HG02759 (cell line): ENCODE data around the gene ART1.
"Not testable (repeated sequence)": the region's sequence is repeated elsewhere in the genome, so short reads cannot be mapped to it uniquely, and the experiment has no call there.

Source experiments
- ATAC-seq: cut with Tn5 transposase; IDR thresholded peaks from one replicate; pipeline ENCODE4 v1.9.1; 2021; ENCODE audit warnings: mild to moderate bottlenecking, moderate library complexity; ENCODE audit not compliant: unreplicated experiment

ART1 gene

DNA sequence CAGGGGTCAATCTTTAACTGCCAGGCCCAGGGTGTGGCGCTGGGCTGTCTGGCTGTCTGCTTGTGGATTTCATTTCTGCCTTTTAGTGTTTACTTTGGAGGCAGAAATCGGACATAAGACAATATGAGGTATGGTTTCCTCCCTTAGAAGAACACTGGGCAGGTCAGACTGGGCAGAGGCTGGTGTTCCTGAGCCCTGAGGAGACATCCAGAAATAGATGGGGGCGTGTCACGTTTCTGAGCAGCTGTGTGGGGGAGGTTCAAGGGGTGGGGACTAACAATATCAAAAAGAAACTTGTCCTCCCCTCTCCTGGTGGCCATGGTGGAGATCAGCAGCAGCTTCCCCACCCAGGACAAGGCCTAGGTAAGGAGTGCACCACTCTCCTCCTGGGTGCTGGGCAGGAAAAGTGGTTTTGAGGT is at the start of gene ART1:
Gene ART1 (plus strand): TSS at position 312 of the 419 bp plus-strand sequence. CDS start 14,086 bp downstream, outside the sequence.
- no peak for ATAC-seq

DNA sequence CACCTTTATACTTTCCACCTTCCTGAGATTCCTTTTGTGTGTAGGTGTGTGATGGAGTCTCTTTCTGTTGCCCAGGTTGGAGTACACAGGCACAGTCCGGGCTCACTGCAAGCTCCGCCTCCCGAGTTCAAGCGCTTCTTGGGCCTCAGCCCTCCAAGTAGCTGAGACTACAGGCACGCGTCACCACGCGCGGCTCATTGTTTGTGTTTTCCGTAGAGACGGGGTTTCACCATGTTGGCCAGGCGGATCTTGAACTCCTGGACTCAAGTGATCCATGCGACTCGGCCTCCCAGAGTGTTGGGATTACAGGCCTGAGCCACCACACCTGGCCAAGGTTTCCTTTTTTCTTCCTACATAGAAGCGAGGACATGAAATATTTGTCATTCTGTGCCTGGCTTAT is 47.2 kb upstream of the ART1 start:
- ATAC-seq, result not testable (repeated sequence)

DNA sequence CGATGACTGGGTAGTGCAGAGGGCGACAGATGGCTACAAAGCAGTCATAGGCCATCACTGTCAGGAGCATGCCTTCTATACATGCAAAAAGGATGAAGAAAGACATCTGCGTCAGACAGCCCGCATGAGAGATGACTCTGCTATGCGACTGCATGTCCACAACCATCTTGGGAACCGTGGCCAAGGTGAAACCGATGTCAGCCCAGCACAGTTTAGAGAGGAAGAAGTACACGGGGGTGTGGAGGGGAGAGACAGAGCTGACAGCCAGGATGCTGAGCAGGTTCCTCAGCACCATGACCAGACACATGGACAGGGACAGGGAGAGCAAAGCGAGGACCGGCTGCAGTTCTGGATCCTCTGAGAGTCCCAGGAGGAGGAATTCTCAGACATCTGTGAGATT is 44.7 kb upstream of the ART1 start:
- ATAC-seq, result not testable (repeated sequence)

GRCh38 chr11:3604167-3604566 is 40.8 kb upstream of the ART1 start:
- ATAC-seq, result no peak

DNA sequence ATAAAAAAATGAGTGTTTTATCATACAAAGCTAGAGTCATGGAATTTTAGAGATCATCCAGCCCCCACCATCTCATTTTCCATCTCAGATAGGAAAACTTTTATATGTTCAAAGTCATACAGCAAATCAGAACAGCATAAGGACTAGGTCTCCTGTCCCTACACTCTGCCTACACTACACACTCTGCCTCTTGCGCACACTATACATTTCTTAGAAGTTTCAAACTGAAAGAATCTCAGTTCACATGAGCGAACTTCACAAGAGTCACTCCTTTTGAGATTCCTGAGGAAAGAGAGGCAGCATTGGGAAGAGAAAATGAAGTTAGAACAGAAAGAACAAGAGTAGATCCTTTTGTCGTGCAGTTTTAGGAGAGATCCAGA is 39.7 kb upstream of the ART1 start:
- ATAC-seq, result no peak

- no peak for ATAC-seq
Measured at GRCh38 chr11:3605771-3606203, 39.1 kb upstream of the ART1 start.

GRCh38 chr11:3609416-3610265 is 35.3 kb upstream of the ART1 start:
- ATAC-seq, result no peak

DNA sequence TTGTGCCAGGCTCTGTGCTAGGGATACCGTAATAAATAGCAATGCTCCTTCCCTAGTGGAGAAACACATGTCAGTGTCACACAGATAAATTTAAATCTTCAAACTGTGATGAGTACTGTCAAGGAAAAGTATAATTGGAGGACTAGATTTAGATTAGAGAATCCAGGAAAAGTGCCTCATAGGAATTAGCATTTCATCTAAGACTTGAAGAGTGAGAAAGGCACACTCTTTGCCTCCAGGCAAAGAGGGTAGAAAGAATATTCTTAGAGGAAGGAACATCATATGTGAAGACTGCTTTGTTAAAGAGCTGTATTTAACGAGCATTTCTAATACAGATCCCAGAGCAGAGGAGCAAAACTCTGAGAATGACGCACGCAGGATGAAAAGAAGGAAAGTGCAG is 34.1 kb upstream of the ART1 start:
- no peak for ATAC-seq

DNA sequence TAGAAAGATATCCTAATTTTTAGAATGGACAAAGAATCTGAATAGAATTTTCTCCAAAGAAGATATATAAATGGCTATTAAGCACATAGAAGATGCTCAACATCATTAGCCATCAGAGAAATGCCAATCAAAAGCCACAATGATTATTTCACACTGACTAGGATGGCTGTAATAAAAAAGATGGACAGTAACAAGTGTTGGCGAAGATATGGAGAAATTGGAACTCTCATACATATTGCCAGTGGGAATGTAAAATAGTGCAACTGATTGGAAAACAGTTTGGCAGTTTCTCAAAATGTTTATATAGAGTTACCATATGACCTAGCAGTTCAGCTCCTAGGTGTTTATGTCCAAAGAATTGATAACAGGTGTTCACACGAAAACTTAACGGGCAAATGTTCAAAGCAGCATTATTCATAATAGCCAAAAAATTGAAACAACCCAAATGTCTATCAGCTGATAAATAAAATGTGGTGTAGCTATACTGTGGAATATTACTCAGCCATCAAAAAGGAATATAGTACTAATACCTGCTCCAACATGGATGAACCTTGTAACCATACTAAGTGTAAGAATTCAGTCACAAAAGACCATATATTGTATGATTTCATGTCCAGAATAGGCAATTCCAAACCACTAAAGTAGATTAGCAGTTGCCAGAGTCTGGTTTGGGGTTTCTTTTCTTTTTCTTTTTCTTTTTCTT is 32.8 kb upstream of the ART1 start:
- ATAC-seq, result no peak

GRCh38 chr11:3613998-3614741 is 30.8 kb upstream of the ART1 start:
- ATAC-seq, result no peak

DNA sequence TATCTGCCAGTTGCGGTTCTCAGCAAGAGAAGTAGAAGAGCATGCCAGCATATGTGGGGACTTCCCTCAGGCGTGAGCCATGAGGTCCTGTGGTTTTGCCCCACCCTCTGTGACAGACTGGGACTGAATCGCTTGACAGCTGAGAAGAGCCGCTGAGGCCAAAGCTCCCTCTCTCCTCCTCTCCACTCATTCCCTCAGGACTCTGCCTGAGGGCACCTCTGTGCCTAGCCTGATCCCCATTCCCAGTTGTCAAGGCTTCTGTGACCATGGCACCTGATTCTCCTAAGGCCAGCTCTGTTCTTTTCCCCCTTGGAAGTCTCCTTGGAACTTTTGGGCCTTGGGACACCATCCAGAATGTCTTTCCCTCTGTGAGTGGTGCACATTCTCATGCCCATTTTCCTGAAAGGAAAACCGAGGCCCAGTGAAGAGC is 30.2 kb upstream of the ART1 start:
- ATAC-seq, result no peak

GRCh38 chr11:3615998-3616397 is 28.9 kb upstream of the ART1 start:
- no peak for ATAC-seq

GRCh38 chr11:3616721-3617460 is 28.0 kb upstream of the ART1 start:
- ATAC-seq, result no peak

- ATAC-seq, result no peak
Measured at GRCh38 chr11:3617990-3618389, 26.9 kb upstream of the ART1 start.

DNA sequence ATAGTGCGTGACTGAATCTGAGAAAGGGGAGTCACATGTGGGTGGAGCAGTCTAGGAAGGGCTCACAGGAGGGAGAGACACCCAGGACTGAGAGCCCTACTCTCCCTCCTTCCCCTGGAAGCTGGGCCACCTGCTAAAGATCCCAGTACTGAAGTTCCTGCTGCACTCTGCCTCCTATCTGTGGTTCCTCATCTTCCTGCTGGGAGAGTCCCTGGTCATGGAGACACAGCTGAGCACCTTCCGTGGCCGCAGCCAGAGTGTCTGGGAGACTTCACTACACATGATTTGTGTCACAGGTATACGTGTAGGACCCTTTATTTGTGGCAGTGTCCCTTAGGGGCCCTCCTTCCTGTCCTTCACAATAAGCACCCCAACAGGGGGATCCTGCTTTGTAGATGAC is 22.4 kb upstream of the ART1 start:
- no peak for ATAC-seq

GRCh38 chr11:3623121-3623520 is 21.8 kb upstream of the ART1 start:
- ATAC-seq, result no peak

- no peak for ATAC-seq
Measured at GRCh38 chr11:3623767-3624458, 21.0 kb upstream of the ART1 start.

- no peak for ATAC-seq
Measured at GRCh38 chr11:3626250-3626960, 18.5 kb upstream of the ART1 start.

- ATAC-seq, result no peak
Measured at GRCh38 chr11:3627291-3627690, 17.6 kb upstream of the ART1 start.

DNA sequence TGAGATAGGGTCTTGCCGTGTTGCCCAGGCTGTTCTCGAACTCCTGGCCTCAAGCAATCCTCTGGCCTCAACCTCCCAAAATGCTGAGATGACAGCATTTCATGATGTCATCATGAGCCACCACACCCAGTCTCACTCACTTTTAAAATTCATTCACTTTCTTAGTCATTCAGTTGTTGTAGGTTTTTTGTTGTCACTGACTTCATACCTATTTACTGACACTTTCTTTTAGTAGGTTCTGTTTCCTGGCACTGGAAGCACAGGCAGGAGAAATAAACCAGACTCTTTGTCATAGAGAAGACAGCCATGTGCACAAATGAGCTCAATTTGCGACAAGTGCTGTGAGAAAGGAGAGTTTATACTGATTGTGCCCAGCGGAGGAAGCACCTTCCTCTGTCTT is 13.6 kb upstream of the ART1 start:
- ATAC-seq, result no peak
